Stomach (tissue), 4 donors: ENCODE results near the gene MCRIP2.

Experiments
- POLR2A ChIP-seq, 4 donors: fragments of 450-650 bp; IDR thresholded peaks; one replicate each; pipeline ENCODE4 v1.6.1; 2016; ENCODE audit warnings: antibody characterized with exemption in 4 of 4, control low read depth in 2 of 4, mild to moderate bottlenecking in 1 of 4, moderate library complexity in 1 of 4
- TF ChIP-seq, protein P1 (sequence below), 7 experiments: fragments of 450-650 bp in 4 of 7; fragments of 200-600 bp in 3 of 7; sonication (generic) in 3 of 7; IDR thresholded peaks; one replicate each; pipeline ENCODE4 v1.5.1; 2016 to 2019; ENCODE audit warnings: antibody characterized with exemption in 7 of 7, control low read depth in 2 of 7, mild to moderate bottlenecking in 1 of 7

DNA sequence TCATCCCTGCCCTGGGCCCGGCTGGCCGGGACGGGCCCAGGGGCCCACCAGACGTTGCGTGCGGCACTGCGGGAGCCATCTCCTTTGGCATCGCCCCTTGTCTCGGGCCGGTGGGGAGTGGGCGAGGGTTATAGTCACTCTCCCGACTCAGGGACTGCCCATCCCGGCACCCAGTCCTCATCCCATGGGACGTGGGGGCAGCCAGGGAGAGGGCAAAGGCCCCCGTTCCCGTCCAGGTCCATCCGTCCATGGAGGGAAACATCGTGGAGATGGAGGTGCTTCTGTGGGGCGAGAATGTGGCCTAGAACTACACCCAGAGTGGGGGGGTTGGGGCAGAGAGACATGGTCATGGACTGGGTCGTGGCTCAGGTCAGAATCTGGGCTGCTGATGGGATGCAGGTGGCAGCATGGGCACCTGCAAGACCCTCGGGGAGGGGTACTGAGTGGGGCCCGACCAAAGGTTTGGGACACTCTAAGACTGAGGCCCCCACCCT, 5.1 kb downstream of the MCRIP2 start:
- TF ChIP-seq, protein P1, sequence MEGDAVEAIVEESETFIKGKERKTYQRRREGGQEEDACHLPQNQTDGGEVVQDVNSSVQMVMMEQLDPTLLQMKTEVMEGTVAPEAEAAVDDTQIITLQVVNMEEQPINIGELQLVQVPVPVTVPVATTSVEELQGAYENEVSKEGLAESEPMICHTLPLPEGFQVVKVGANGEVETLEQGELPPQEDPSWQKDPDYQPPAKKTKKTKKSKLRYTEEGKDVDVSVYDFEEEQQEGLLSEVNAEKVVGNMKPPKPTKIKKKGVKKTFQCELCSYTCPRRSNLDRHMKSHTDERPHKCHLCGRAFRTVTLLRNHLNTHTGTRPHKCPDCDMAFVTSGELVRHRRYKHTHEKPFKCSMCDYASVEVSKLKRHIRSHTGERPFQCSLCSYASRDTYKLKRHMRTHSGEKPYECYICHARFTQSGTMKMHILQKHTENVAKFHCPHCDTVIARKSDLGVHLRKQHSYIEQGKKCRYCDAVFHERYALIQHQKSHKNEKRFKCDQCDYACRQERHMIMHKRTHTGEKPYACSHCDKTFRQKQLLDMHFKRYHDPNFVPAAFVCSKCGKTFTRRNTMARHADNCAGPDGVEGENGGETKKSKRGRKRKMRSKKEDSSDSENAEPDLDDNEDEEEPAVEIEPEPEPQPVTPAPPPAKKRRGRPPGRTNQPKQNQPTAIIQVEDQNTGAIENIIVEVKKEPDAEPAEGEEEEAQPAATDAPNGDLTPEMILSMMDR (IDR thresholded peaks at IDR 0.05), result no peak
- no peak for TF ChIP-seq POLR2A (IDR thresholded peaks at IDR 0.05)
